Activated CD8-positive, alpha-beta memory T cell treated with anti-CD3 and anti-CD28 coated beads for 36 hours (primary cell): Measurements from ENCODE around the gene GOLT1A. TPM values are rescaled to one million over a fixed set of nuclear protein-coding genes. Genes with fewer than 3 reads are reported as not detected.

Source experiments
- CTCF ChIA-PET: fragments of 350-600 bp; sonication (Branson Sonifier 250); formaldehyde crosslinking; loops from one replicate; lab custom pipeline; 2021; ENCODE audit warnings: antibody characterized with exemption; lab: Charles Lee
- POLR2A ChIA-PET: fragments of 350-600 bp; sonication (Branson Sonifier 250); formaldehyde crosslinking; loops from one replicate; lab custom pipeline; 2021; ENCODE audit warnings: antibody characterized with exemption; lab: Charles Lee
- total RNA-seq, 2 experiments: library from RNA; stranded (reverse); gene quantifications; one replicate each; pipeline ENCODE4 v1.2.3, GENCODE V29; 2021

GOLT1A gene
- total RNA-seq, 2 experiments from 2014 or later: not detected

DNA sequence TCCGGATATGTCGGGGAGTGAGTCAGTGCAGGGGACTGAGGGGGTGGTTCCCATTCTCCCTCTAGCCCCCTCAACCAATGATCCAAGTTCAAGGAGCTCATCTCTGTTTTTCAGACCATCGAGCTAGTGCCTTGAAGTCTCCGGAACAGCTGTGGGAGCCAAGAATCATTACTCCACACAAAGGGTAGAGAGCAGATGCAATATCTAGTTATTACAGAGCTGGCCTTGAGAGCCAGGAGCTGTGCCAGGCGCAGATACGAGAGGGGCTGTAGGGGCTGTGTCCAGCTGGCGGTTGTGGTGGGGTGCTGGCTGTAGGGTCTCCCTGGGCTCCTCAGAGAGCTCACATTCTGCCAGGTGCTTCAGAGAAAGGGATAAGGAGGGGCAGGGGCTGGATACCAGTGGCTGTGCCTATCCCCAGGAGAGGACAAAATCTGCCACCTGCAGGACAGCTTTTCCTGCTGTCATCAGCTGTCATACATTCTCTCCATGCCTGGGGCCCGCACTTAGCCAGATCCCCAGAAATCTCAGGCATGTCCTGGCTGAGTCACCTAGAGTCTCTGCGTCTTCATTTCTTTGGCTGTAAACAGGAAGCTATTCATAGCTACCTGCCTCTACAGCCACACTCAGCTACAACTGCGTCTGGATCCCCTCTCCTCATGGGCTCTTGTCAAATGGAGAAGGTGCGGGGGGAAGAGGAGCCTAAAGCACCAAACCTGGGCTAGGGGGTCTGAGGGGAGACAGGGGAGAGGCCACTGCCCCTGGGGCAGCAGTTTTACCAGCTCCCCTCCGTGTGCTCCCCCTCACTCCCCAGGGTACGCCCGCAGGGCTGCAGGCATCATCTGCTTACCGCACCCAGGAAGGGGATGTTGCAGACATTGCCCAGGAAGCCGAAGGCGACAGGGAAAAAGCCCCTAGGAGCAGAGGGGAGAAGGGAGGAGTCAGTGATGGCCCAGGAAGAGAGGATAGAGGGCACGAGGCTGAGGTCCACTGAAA is 15.1 kb downstream of the GOLT1A start:
- CTCF ChIA-PET: interaction anchor here (1.2 to 1.5 kb wide), 2 partner anchors 8 to 165 kb away, joined by 4 to 5 read pairs; no protein-coding TSS in a partner anchor
- POLR2A ChIA-PET: no interaction called here

DNA sequence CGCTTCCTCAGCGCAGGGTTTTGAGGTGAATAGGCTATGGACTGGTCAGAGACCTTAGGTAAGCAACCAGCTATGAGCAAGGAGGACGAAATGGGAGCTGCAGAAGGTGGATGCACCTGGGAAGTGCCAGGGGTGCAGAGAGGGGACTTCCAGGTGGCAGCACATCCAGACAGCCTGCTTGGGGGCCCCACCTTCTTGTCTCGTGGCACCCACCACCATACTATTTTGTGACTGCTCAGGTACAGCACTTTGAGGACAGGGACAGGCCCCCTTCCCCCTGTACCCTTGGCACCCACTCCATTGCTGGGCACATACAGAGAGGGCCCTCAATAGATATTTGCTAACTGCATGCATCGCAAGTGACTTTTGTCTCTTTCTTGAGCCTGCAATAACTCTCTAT is 16.7 kb downstream of the GOLT1A start:
- ChIA-PET CTCF (no interaction called here), POLR2A (no interaction called here)

DNA sequence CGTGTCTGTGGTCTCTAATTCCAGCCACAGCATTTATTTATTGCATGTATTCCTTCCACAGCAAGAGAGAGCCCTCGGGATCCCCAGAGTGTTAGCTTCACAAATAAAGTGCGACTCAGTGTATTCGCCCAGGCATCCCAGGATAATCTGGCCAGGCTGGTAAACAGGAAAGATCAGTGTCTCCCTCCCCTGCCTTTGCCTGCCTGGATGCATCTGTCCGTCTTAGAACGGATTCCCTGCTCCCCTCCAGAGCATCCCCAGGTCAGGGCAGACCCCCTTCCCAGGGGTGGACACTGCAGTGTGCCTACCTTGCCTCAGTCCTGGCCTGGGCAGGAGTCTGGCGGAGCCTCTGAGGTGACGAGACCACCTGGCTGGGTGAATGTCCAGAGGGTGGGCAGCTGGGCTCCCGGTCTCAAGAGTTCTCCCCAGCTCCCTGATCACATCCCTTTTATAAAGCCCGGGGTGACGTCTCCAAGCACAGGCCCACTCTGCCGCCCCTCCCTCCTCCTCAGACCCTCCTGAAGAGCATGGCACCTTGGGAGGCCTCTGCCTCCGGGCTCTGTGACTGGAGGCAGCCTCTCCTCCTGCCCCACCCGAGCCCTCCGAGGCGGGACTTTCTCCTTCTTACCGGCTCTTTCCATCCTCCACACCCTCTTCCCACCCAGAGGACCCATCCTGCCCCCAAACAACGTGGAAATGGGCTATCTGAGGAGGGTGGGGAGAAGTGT is 17.6 kb downstream of the GOLT1A start, which contains the start of gene KISS1:
KISS1 (minus strand) TSS at position 424 of the 728 bp plus-strand sequence. CDS start 3,615 bp downstream, outside the sequence.
- ChIA-PET CTCF (no interaction called here), POLR2A (no interaction called here)

DNA sequence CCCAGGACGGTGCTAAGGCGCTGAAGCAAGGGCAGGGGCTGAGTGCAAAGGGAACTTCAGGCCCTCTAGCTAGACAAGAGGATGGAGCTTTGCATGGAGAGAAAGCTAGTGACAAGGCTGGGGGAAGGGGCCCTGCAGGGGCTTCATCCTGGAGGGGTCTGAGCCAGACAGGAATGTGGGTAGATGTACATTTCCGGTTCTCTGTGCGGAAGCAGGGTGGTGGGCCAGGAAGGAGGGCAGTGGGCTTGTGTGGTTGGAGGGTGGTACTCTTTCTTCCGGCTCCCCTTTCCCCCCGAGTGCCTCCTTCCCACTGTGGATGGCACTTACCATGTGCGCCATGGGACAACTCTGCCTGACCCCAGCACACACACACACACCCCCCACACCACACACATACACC is 19.0 kb downstream of the GOLT1A start:
- CTCF ChIA-PET: no interaction called here
- POLR2A ChIA-PET: no interaction called here

DNA sequence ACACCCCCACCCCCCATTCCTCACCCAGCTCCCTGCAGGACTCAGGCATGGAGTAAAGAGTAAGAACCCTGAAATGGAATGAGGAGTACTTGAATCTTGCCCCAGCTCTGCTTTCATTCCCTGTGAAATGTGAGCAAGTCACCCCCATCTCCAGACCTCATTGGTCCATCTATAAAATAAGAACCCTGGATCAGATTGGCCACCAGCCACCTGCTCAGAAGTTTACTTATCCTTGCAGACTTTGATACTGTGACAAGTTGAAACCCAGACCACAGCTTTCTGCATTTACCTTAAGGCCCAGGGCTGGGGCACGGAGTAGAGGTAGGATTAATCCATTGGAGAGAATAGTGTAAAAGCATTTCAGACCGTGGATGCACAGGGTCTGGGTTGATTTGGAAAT is 19.7 kb downstream of the GOLT1A start:
- ChIA-PET POLR2A (no interaction called here), CTCF (no interaction called here)

DNA sequence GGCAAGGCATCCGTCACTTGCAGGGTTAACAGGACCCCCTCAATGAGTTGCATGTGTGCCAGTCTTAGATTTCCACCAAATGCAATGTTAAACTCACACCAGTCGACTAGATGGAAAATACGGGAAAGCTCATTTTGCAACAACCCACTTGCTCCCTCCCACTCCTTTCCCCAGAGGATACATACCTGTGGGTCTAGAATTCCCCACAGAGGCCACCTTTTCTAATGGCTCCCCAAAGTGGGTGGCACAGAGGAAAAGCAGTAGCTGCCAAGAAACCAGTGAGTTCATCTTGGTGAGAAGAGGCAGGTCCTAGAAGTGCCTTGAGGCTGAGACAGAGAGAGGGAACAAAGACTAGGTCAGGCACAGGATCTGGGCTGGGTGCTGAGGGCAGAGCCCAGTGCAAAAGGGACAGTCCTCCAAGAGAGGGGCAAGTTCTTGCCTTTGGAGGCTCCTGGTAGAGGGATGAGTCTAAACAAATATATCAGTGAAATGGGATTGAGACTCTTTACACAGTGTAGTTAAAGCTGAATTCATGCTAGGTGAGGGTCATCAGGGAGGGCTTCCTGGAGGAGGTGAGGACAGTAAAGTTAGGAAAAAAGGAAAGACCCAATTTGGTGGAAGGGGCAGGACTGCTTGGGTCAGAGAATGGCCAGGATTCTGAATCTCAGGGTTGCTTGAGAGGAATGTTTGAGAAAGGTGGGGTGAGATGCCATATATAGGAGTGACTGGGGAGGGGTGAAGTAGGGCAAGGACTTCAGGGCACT is 21.0 kb downstream of the GOLT1A start:
- POLR2A ChIA-PET: no interaction called here
- CTCF ChIA-PET: interaction anchor here (0.6 to 1.4 kb wide), 3 partner anchors 14 to 250 kb away, joined by 3 to 7 read pairs (median 3); no protein-coding TSS in a partner anchor

DNA sequence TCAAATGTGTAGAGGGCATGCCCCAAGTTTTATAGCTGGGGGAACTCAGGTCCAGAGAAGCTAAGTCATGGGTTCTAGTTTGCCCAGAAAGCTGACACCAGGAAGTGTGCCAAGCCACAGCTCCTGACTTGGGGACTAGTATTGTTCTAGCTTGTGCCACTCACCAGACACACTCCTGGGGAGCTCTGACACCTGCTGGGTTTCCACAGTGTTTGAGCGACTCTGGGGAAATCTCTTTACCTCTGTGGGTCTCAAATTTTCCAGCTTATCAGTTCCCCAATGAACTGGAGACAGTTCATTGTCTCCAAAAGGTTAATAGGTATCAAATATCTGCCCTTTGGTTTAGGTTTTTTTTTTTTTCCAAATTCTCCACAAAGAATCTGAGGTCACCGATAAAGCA is 21.7 kb downstream of the GOLT1A start:
- POLR2A ChIA-PET: no interaction called here
- CTCF ChIA-PET: interaction anchor here (0.6 to 1.4 kb wide), 4 partner anchors 15 to 451 kb away, joined by 3 to 7 read pairs (median 3); no protein-coding TSS in a partner anchor

DNA sequence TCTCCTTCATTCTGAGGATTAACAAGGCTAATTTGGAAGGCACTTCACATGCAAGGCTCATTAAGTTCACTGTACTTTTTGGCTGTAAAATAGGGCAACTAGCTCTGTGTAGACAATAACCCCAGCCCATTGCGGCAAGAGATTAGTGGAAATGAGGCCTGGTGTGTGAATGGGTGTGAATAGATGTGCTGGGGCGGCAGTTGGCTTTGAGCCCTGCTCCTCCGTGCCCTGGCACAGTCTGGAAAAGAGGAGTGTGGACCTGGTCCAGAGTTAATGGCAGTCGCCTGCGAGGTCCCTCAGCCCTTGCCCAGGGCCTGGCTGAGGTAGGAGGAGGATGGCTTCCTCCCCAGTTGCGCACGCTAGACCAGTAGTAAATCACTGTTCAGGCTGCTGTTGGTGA is 22.3 kb downstream of the GOLT1A start:
- CTCF ChIA-PET: interaction anchor here (0.7 to 1.4 kb wide), 2 partner anchors 15 to 450 kb away, joined by 3 to 7 read pairs; no protein-coding TSS in a partner anchor
- POLR2A ChIA-PET: no interaction called here

DNA sequence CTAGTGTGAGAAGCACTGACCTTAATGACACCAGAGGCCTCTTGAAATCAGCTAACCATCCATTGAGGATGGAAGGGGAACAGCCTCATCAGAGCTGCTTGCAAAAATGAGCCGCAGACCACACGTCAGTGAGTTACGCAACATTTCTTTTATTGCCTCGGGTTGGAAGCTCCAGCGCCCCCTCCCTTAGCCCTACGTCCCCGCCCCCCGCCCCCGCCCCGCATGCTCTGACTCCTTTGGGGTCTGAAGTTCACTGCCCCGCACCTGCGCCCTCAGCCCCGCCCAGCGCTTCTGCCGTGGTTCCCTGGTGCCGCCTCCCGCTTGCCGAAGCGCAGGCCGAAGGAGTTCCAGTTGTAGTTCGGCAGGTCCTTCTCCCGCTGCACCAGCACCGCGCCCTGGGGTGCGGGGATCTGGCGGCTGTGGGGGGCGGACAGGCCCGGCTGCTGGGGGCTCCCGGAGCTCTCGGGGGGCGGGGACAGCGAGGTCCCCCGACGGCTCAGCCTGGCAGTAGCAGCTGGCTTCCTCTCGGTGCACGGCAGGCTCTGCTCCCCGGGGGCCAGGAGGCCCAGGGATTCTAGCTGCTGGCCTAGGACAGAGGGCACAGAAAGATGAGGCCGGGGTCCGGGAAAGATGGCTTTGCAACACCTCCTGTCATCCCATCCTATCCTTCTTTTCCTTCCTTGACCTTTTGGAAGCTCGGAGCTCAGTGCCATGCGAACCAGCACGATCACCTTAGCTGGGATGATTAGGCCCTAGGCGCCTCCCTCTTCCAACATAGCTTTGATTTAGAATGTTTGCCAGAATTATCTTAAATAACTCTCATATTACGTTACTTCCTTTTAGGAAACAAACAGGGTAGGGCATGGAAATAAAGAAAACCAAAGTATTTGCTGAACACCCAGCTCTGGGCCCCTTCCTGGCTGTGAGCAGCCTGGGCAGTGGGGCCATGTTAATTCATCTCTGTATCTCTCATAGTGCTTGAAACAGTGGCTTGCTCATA is 23.3 kb downstream of the GOLT1A start:
- POLR2A ChIA-PET: no interaction called here
- CTCF ChIA-PET: interaction anchor here (1.1 kb wide), 1 partner anchor 174 kb away, joined by 3 read pairs; no protein-coding TSS in a partner anchor

DNA sequence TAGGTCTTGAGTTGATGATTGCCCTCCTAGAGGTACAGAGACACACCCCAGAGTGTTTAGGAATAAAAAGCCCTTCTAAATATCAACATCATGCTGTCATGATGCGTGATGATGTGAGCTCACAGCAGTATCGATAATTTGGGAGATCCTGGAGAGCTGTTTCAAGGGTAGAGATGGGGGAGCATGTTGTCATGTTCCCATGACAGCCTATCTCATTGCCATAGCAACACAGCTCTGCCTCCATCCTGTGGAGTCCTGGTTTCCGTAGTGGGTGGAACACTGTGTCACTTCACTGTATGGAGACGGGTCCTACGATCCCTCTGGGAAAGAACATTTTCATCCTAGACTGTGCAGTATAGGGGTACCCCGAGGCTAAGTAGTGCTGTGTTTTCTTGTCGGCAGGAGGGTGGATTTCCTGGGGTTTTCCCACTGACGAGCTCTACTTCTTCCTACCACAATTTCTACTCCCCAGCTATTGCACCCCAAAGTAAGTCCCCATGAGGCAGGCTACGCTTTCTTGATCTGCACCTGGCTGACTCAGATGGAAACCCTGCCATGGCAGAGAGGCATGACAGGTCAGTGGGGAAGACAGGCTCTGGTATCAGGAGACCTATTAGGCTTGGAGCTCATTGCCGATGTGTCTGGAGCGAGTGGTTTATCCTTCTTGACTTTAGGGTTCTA is 24.7 kb downstream of the GOLT1A start:
- ChIA-PET POLR2A (no interaction called here), CTCF (interaction anchor here (0.5 to 1.2 kb wide), 2 partner anchors 26 to 241 kb away, joined by 3 to 4 read pairs; no protein-coding TSS in a partner anchor)

DNA sequence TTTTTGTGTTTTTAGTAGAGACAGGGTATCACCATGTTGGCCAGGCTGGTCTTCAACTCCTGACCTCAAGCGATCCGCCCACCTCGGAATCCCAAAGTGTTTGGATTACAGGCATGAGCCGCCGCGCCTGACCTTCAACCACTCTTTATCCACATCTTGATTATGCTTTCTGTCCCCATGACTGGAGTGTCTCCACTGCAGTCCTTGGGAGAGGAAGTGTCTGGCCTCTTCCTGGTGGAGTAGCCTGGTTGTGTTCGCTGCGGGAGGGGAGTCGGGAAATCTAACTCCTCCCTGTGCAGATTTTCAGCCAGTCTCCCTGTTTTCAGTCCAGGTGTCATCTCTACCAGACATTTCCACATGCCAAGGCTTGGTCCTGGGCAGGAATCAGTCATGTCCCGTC is 27.2 kb downstream of the GOLT1A start:
- ChIA-PET CTCF (interaction anchor here (0.7 kb wide), 1 partner anchor 668 kb away, joined by 3 read pairs; no protein-coding TSS in a partner anchor), POLR2A (no interaction called here)

DNA sequence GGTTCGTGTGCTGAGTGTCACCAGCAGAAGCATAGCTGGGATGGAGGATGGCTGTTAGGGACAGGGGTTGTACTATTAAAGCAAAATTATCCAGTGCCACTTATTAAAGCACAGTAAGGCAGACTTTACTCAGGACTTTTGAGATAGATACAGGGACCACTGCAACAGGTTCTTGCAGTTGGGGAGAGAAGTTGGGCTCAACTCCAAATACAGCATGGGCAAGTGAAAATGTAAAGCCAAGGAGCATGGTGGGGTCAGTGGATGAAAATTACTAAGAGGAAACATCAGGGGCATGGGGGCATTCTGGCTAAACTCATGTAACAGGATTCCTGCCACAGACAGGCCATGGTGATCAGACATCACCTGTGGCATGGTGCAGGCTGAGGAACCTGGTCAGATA is 32.7 kb downstream of the GOLT1A start:
- ChIA-PET POLR2A (no interaction called here), CTCF (no interaction called here)

DNA sequence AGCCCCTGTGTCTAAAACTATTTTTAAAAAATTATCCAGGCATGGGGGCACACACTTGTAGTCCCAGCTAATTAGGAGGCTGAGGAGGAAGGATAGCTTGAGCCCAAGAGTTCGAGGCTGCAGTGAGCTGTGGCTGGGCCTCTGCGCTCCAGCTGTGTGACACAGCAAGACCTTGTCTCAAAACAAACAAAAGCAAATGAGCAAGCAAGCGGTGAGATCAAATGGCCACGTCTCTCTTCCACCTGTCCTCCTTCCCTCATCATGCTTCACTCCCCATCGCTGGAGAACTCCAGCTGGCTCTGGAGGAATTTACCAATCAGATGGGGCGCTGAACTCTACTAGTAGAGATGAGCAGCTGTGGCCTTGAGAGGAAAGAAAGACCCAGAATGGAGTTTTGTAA is 33.7 kb downstream of the GOLT1A start:
- CTCF ChIA-PET: no interaction called here
- POLR2A ChIA-PET: no interaction called here

DNA sequence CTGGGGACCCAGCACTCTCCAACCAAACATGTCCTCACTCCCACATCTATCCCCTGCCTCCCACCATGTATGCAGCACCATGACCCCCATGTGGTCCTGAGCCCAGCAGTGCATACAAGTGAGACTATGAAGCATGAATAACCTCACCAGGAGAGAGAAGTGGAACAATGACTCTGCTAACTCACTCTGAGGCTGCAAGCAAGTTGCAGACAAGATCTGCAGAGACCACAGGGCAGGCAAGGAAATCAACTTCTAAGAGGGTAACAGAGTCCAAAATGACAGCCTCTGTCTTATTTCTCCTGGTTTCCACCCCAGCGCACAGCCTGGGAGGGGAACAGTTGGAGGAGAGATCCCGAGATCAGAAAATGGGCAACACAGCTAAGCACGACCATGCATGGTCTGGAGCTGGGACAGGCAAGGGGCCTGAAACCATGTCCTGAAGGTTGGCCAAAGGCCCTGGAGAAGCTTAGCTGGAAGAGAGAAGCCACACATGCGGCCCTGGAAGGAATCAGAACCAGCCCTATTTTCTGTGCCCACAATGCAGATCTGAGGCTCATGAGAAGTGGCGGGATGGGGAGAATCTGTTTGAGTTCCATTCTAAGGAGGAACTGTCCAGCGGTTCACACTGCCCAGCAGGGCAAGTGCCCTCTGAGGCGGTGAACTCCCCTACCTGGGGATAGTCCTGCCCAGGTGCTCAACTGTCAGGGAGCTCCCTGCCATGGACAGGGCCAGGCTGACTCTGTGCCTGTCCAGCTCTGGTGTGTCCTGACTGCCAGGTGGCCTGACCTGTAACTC is 35.1 kb downstream of the GOLT1A start:
- ChIA-PET CTCF (interaction anchor here (0.5 kb wide), 1 partner anchor 156 kb away, joined by 3 read pairs; no protein-coding TSS in a partner anchor), POLR2A (no interaction called here)

DNA sequence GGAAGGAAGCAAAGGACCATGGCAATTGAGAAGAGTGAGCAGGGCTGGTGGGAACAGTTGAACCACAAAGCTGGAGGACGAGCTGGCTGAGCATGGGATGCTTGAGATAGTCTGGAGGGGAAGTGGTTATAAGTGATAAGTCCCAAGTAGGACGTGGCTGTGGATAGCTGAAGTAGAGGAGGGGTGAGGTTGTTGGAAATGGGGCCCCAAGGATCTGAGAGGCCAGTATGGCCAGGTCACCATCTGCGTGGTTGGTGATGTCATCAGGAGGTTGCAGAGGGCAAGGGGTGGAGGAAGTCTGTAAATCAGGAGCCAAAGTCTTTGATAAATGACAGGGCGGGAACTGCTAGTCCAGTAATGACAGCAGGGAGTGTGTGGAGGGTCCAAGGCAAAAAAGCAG is 36.7 kb downstream of the GOLT1A start:
- POLR2A ChIA-PET: no interaction called here

DNA sequence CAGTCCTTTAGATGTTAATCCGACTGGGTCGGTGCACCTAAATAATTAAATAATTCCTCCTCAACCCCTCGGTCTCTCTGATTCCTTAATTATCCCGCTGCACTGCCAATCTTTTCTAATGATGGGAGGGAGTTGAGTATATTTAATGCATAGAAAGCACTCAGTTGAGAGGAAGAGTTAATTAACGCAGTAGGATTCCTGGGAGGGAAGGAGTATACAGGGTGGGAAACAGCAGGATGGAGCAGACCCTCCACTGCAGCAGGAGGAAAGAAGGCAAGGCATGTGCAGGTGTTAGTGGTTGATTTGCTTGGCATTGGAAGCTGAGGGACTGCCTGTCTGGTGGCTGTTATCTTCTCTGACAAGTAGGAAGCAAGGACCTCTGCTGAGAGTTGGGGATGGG is 37.7 kb downstream of the GOLT1A start:
- ChIA-PET POLR2A (no interaction called here), CTCF (interaction anchor here (1.2 to 1.3 kb wide), 2 partner anchors 13 kb away, joined by 5 read pairs; no protein-coding TSS in a partner anchor)

More for the DNA sequence above, 36.7 kb downstream of the GOLT1A start:
- CTCF ChIA-PET: interaction anchor here (0.5 to 1.3 kb wide), 2 partner anchors 14 to 333 kb away, joined by 4 to 5 read pairs; no protein-coding TSS in a partner anchor
